ENCODE results near the gene KLF2.

The KLF2 gene

GRCh38 chr19:16375157-16375935, 50.7 kb downstream of the KLF2 start:
- H3K79me2 ChIP-seq (ENCODE audit: insufficient read depth, low read length): no peaks in the 10 kb centered on the region
- no peak overlapping the region for H3K4me3 ChIP-seq (ENCODE audit: low read depth, low read length, poor library complexity, severe bottlenecking)
- H3K36me3 ChIP-seq (ENCODE audit: insufficient read depth, low read length): peaks cover 62% of the 10 kb centered on the region
- H3K9me3 ChIP-seq (ENCODE audit: low read length): no peaks in the 10 kb centered on the region
- peaks cover 22% of the 10 kb centered on the region for H3K4me1 ChIP-seq (ENCODE audit: insufficient read depth, low read length, severe bottlenecking)
- H3K9ac ChIP-seq (ENCODE audit: low read length): no peak overlapping the region
- no peak overlapping the region for H2AFZ ChIP-seq (ENCODE audit: low read length)
- H3K9me2 ChIP-seq (ENCODE audit: low read depth, low read length): no peaks in the 10 kb centered on the region
- TF ChIP-seq CTCF (IDR thresholded peaks at IDR 0.05; ENCODE audit: low read length) (no peak), EZH2 (IDR thresholded peaks at IDR 0.05; ENCODE audit: borderline replicate concordance, low read length) (no peak)
- no peak overlapping the region for H3K4me2 ChIP-seq (ENCODE audit: low read length)
- H3K27ac ChIP-seq (ENCODE audit: low read depth, low read length, poor library complexity, severe bottlenecking): no peak overlapping the region
- H4K20me1 ChIP-seq (ENCODE audit: insufficient read depth, low read length): no peaks in the 10 kb centered on the region
- H3K27me3 ChIP-seq (ENCODE audit: insufficient read depth, low read length): no peaks in the 10 kb centered on the region
- no peaks in the 10 kb centered on the region for H3F3A ChIP-seq (ENCODE audit: insufficient read depth, low read length)

GRCh38 chr19:16375936-16376185, 51.2 kb downstream of the KLF2 start:
- H3K4me1 ChIP-seq (ENCODE audit: insufficient read depth, low read length, severe bottlenecking): peaks cover 21% of the 10 kb centered on the region
- no peaks in the 10 kb centered on the region for H3K27me3 ChIP-seq (ENCODE audit: insufficient read depth, low read length)
- H3K9me2 ChIP-seq (ENCODE audit: low read depth, low read length): no peaks in the 10 kb centered on the region
- no peak overlapping the region for H3K4me2 ChIP-seq (ENCODE audit: low read length)
- no peaks in the 10 kb centered on the region for H3K79me2 ChIP-seq (ENCODE audit: insufficient read depth, low read length)
- H3K27ac ChIP-seq (ENCODE audit: low read depth, low read length, poor library complexity, severe bottlenecking): no peak overlapping the region
- no peaks in the 10 kb centered on the region for H4K20me1 ChIP-seq (ENCODE audit: insufficient read depth, low read length)
- H2AFZ ChIP-seq (ENCODE audit: low read length): no peak overlapping the region
- H3K9me3 ChIP-seq (ENCODE audit: low read length): no peaks in the 10 kb centered on the region
- no peaks in the 10 kb centered on the region for H3F3A ChIP-seq (ENCODE audit: insufficient read depth, low read length)
- no peak overlapping the region for H3K9ac ChIP-seq (ENCODE audit: low read length)
- peaks cover 62% of the 10 kb centered on the region for H3K36me3 ChIP-seq (ENCODE audit: insufficient read depth, low read length)
- no peak overlapping the region for H3K4me3 ChIP-seq (ENCODE audit: low read depth, low read length, poor library complexity, severe bottlenecking)
- TF ChIP-seq CTCF (IDR thresholded peaks at IDR 0.05; ENCODE audit: low read length): no peak
- no peak for TF ChIP-seq EZH2 (IDR thresholded peaks at IDR 0.05; ENCODE audit: borderline replicate concordance, low read length)

- Histone ChIP-seq H3K9me2 (ENCODE audit: low read depth, low read length) (no peaks in the 10 kb centered on the region), H4K20me1 (ENCODE audit: insufficient read depth, low read length) (no peaks in the 10 kb centered on the region), H3K4me3 (ENCODE audit: low read depth, low read length, poor library complexity, severe bottlenecking) (no peak overlapping the region), H3K36me3 (ENCODE audit: insufficient read depth, low read length) (peaks cover 58% of the 10 kb centered on the region), H3F3A (ENCODE audit: insufficient read depth, low read length) (no peaks in the 10 kb centered on the region), H3K27me3 (ENCODE audit: insufficient read depth, low read length) (no peaks in the 10 kb centered on the region), H3K4me1 (ENCODE audit: insufficient read depth, low read length, severe bottlenecking) (peaks cover 17% of the 10 kb centered on the region), H2AFZ (ENCODE audit: low read length) (no peak overlapping the region), H3K79me2 (ENCODE audit: insufficient read depth, low read length) (no peaks in the 10 kb centered on the region), H3K9me3 (ENCODE audit: low read length) (no peaks in the 10 kb centered on the region), H3K27ac (ENCODE audit: low read depth, low read length, poor library complexity, severe bottlenecking) (no peak overlapping the region), H3K9ac (ENCODE audit: low read length) (no peak overlapping the region), H3K4me2 (ENCODE audit: low read length) (no peak overlapping the region)
- TF ChIP-seq EZH2 (IDR thresholded peaks at IDR 0.05; ENCODE audit: borderline replicate concordance, low read length): no peak
- no peak for TF ChIP-seq CTCF (IDR thresholded peaks at IDR 0.05; ENCODE audit: low read length)
These were observed 51.6 kb downstream of the KLF2 start for GRCh38 chr19:16376241-16376640.

Measured in OCI-LY1 (cell line).